ENCODE measurements around the gene METAP1D. TPM values are rescaled to one million over a fixed set of nuclear protein-coding genes. Genes with fewer than 3 reads are reported as not detected.

METAP1D gene
- total RNA-seq, 1 experiment from 2014 or later = 32.4 TPM

- Histone ChIP-seq H4K20me1 (ENCODE audit: insufficient read depth) (no peaks in the 10 kb centered on the region), H2AFZ (no peak overlapping the region), H3K9me3 (ENCODE audit: insufficient read depth, low read depth) (no peaks in the 10 kb centered on the region), H3K4me2 (no peak overlapping the region), H3K4me3 (no peak overlapping the region), H3K36me3 (ENCODE audit: low read depth) (no peaks in the 10 kb centered on the region; the same call in 1 of the 2 replicates), H3K9me2 (ENCODE audit: insufficient read depth) (no peaks in the 10 kb centered on the region), H3K4me1 (replicated peaks; ENCODE audit: insufficient read depth) (peaks cover 4% of the 10 kb centered on the region; the same call in 1 of the 2 replicates), H3K79me2 (ENCODE audit: low read depth) (no peaks in the 10 kb centered on the region), H3K27me3 (ENCODE audit: insufficient read depth, low read depth) (no peaks in the 10 kb centered on the region), H3K27ac (no peak overlapping the region), H3F3A (ENCODE audit: insufficient read depth, low read depth) (no peaks in the 10 kb centered on the region)
- POLR2A ChIA-PET (ENCODE audit: unreplicated experiment) = no interaction called here
- DNase-seq = no peak
- BruUV-seq (replicated peaks) = no TSS peak
- intact Hi-C loops (cut with micrococcal nuclease; ENCODE audit: unreplicated experiment) = no loop called here
- CTCF ChIA-PET = no interaction called here
- TF ChIP-seq EZH2 (IDR thresholded peaks at IDR 0.05; ENCODE audit: low read depth) = no peak
- TF ChIP-seq CTCF (conservative IDR thresholded peaks at IDR 0.05) = no peak
These were observed 72.5 kb downstream of the METAP1D start for GRCh38 chr2:172072303-172072702.

- no peaks in the 10 kb centered on the region for H3K27me3 ChIP-seq (ENCODE audit: insufficient read depth, low read depth)
- no TSS peak for BruUV-seq (replicated peaks)
- H3F3A ChIP-seq (ENCODE audit: insufficient read depth, low read depth) = no peaks in the 10 kb centered on the region
- intact Hi-C loops (cut with micrococcal nuclease; ENCODE audit: unreplicated experiment) = no loop called here
- no peaks in the 10 kb centered on the region for H3K9me3 ChIP-seq (ENCODE audit: insufficient read depth, low read depth)
- POLR2A ChIA-PET (ENCODE audit: unreplicated experiment) = no interaction called here
- H3K4me3 ChIP-seq = no peak overlapping the region
- CTCF ChIA-PET = no interaction called here
- no peak overlapping the region for H3K4me2 ChIP-seq
- no peaks in the 10 kb centered on the region for H4K20me1 ChIP-seq (ENCODE audit: insufficient read depth)
- H3K79me2 ChIP-seq (ENCODE audit: low read depth) = no peaks in the 10 kb centered on the region
- TF ChIP-seq EZH2 (IDR thresholded peaks at IDR 0.05; ENCODE audit: low read depth) = no peak
- no peak for TF ChIP-seq CTCF (conservative IDR thresholded peaks at IDR 0.05)
- no peak for DNase-seq
- peaks cover 8% of the 10 kb centered on the region; the same call in 1 of the 2 replicates for H3K4me1 ChIP-seq (replicated peaks; ENCODE audit: insufficient read depth)
- no peaks in the 10 kb centered on the region for H3K9me2 ChIP-seq (ENCODE audit: insufficient read depth)
- H3K36me3 ChIP-seq (ENCODE audit: low read depth) = no peaks in the 10 kb centered on the region; the same call in 1 of the 2 replicates
- no peak overlapping the region for H2AFZ ChIP-seq
- no peak overlapping the region for H3K27ac ChIP-seq
These were observed 73.0 kb downstream of the METAP1D start for GRCh38 chr2:172072706-172073105.

- Histone ChIP-seq H2AFZ (no peak overlapping the region), H3K27ac (no peak overlapping the region), H3K27me3 (ENCODE audit: insufficient read depth, low read depth) (no peaks in the 10 kb centered on the region), H3K4me1 (replicated peaks; ENCODE audit: insufficient read depth) (peaks cover 9% of the 10 kb centered on the region; the same call in 1 of the 2 replicates), H3K4me3 (no peak overlapping the region), H4K20me1 (ENCODE audit: insufficient read depth) (no peaks in the 10 kb centered on the region), H3F3A (ENCODE audit: insufficient read depth, low read depth) (no peaks in the 10 kb centered on the region), H3K4me2 (no peak overlapping the region), H3K79me2 (ENCODE audit: low read depth) (no peaks in the 10 kb centered on the region), H3K9me3 (ENCODE audit: insufficient read depth, low read depth) (no peaks in the 10 kb centered on the region), H3K36me3 (ENCODE audit: low read depth) (no peaks in the 10 kb centered on the region; the same call in 1 of the 2 replicates), H3K9me2 (ENCODE audit: insufficient read depth) (no peaks in the 10 kb centered on the region)
- CTCF ChIA-PET = no interaction called here
- no peak for DNase-seq
- BruUV-seq (replicated peaks) = no TSS peak
- no peak for TF ChIP-seq EZH2 (IDR thresholded peaks at IDR 0.05; ENCODE audit: low read depth)
- no peak for TF ChIP-seq CTCF (conservative IDR thresholded peaks at IDR 0.05)
- intact Hi-C loops (cut with micrococcal nuclease; ENCODE audit: unreplicated experiment) = no loop called here
- POLR2A ChIA-PET (ENCODE audit: unreplicated experiment) = no interaction called here
These were observed 73.8 kb downstream of the METAP1D start for GRCh38 chr2:172073518-172073917.

Data from PC-9 (cell line).